HUES6 (cell line): ENCODE measurements around the gene ABCA4.
"Not testable (repeated sequence)": the region's sequence is repeated elsewhere in the genome, so short reads cannot be mapped to it uniquely, and the experiment has no call there.

Experiments used
- H3K27ac ChIP-seq: 2 replicates; pipeline ENCODE4 v1.7.0; 2013; ENCODE audit warnings: low read depth, mild to moderate bottlenecking, low read length, inconsistent platforms
- H3K27me3 ChIP-seq: 2 replicates; pipeline ENCODE4 v1.6.1; 2013; ENCODE audit warnings: low read length; ENCODE audit not compliant: control insufficient read depth, insufficient read depth
- H3K36me3 ChIP-seq: 2 replicates; pipeline ENCODE4 v1.6.1; 2013; ENCODE audit warnings: low read length; ENCODE audit not compliant: control insufficient read depth, insufficient read depth
- H3K4me1 ChIP-seq: 2 replicates; pipeline ENCODE4 v1.6.1; 2013; ENCODE audit warnings: low read length; ENCODE audit not compliant: control insufficient read depth, insufficient read depth
- H3K4me3 ChIP-seq: 2 replicates; pipeline ENCODE4 v1.5.1; 2013; ENCODE audit warnings: low read depth, low read length
- H3K9ac ChIP-seq: one replicate; pipeline ENCODE4 v1.6.1; 2013; ENCODE audit warnings: mild to moderate bottlenecking, low read length
- H3K9me3 ChIP-seq: 2 replicates; pipeline ENCODE4 v1.6.1; 2013; ENCODE audit warnings: low read depth, low read length; ENCODE audit not compliant: control insufficient read depth, insufficient read depth

ABCA4 gene

DNA sequence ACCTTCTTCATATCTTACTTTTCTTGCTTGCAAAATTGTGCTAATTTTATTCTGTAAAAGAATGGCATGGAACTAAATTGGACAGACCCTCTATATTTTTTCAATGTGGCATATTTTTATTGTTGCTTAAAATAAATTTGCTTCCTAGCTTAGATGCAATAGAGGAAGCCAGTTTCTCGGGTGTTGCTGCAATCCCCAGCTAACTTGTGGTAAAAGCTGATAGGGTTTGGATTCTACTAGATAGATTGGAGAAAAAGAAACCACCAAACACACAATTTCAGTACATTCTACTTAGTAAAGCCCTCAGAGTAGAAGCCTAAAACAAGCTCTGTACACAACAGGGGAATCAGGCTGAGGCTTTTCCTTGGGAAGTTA is 162.2 kb downstream of the ABCA4 start:
- Histone ChIP-seq H3K9ac (no peak overlapping the region), H3K4me3 (no peak overlapping the region), H3K4me1 (peaks cover 5% of the 10 kb centered on the region; the same call in 1 of the 2 replicates), H3K36me3 (no peaks in the 10 kb centered on the region), H3K9me3 (peaks cover 18% of the 10 kb centered on the region; the same call in 1 of the 2 replicates), H3K27ac (no peak overlapping the region), H3K27me3 (peaks cover 3% of the 10 kb centered on the region; the same call in 1 of the 2 replicates)

GRCh38 chr1:93958032-93958725 is 162.8 kb downstream of the ABCA4 start:
- H3K4me1 ChIP-seq = peaks cover 2% of the 10 kb centered on the region; the same call in 1 of the 2 replicates

DNA sequence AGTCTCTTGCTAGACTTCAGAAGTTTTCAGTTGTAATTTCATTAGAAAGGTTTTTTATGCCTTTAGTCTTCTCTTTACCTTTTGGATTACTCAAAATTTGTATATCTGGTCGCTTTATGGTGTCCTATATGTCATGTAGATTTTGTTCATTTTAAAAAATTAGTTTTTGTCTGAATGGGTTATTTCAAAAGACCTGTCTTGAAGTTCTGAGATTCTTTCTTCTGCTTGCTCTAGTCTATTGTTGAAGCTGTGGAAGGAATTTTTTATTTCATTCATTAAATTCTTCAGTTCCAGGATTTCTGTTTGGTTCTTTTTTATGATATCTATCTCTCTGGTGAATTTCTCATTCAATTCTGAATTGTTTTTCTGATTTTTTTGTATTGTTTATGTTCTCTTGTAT is 165.2 kb downstream of the ABCA4 start:
- Histone ChIP-seq H3K27me3 (peaks cover 3% of the 10 kb centered on the region; the same call in 1 of the 2 replicates), H3K9me3 (peaks cover 31% of the 10 kb centered on the region), H3K4me1 (no peaks in the 10 kb centered on the region), H3K9ac (no peak overlapping the region), H3K27ac (no peak overlapping the region), H3K4me3 (no peak overlapping the region), H3K36me3 (no peaks in the 10 kb centered on the region)

More at GRCh38 chr1:93958032-93958725, 162.8 kb downstream of the ABCA4 start:
- Histone ChIP-seq H3K27ac (no peak overlapping the region), H3K9me3 (peaks cover 18% of the 10 kb centered on the region; the same call in 1 of the 2 replicates), H3K4me3 (no peak overlapping the region), H3K27me3 (peaks cover 3% of the 10 kb centered on the region; the same call in 1 of the 2 replicates), H3K9ac (no peak overlapping the region), H3K36me3 (no peaks in the 10 kb centered on the region)

- H3K9me3 ChIP-seq = peaks cover 19% of the 10 kb centered on the region
- not testable (repeated sequence) for H3K4me1 ChIP-seq, H3K36me3 ChIP-seq, H3K27me3 ChIP-seq, H3K4me3 ChIP-seq, H3K9ac ChIP-seq, H3K27ac ChIP-seq
Measured at GRCh38 chr1:93947002-93947686, 173.8 kb downstream of the ABCA4 start.
